SK-N-SH (cell line): Measurements from ENCODE around the gene BABAM2. TPM values are rescaled to one million over a fixed set of nuclear protein-coding genes. Genes with fewer than 3 reads are reported as not detected.

Experiments used
- CTCF ChIA-PET: fragments of 300-600, 350-600 bp; formaldehyde crosslinking; extraction: SDS; loops from one replicate; lab custom pipeline; 2021; lab: Yijun Ruan, JAX
- POLR2A ChIA-PET: fragments of 350-600 bp; sonication (Branson Sonifier 250); formaldehyde crosslinking; extraction: SDS; loops from one replicate; lab custom pipeline; 2020; ENCODE audit warnings: antibody characterized with exemption, inconsistent platforms; lab: Yijun Ruan, JAX
- DNase-seq: peaks from one replicate; pipeline ENCODE4 v3.0.0; 2012
- H2AFZ ChIP-seq: fragments of 200-600 bp; sonication (generic); 2 replicates; pipeline ENCODE4 v1.8.1; 2016; ENCODE audit warnings: antibody characterized with exemption, mild to moderate bottlenecking, low read depth
- H3F3A ChIP-seq: fragments of 200-600 bp; sonication (generic); replicated peaks from 2 replicates; pipeline ENCODE3; 2016; ENCODE audit warnings: antibody characterized with exemption, mild to moderate bottlenecking; ENCODE audit not compliant: insufficient read depth
- H3K27ac ChIP-seq, 2 experiments: fragments of 200-500 bp in 1 of 2; fragments of 200-600 bp in 1 of 2; sonication (Bioruptor generic) in 1 of 2; sonication (generic), shearing (Covaris generic) in 1 of 2; 2 replicates each; pipeline versions ENCODE4 v1.5.1 to v1.6.1; 2014 to 2016; ENCODE audit warnings: low read depth in 2 of 2, inconsistent platforms in 1 of 2, low read length in 1 of 2, mild to moderate bottlenecking in 1 of 2, mixed read lengths in 1 of 2
- H3K27me3 ChIP-seq: fragments of 200-600 bp; sonication (generic), shearing (Covaris generic); 2 replicates; pipeline ENCODE4 v1.6.1; 2016; ENCODE audit warnings: mixed run types; ENCODE audit not compliant: insufficient read depth
- H3K36me3 ChIP-seq, 2 experiments: fragments of 200-500 bp in 1 of 2; fragments of 200-600 bp in 1 of 2; sonication (Bioruptor generic) in 1 of 2; sonication (generic) in 1 of 2; replicated peaks in 1 of 2; 2 replicates each; pipeline versions ENCODE3 to v1.5.1; 2014 to 2016; ENCODE audit warnings: low read length in 1 of 2, mild to moderate bottlenecking in 1 of 2; ENCODE audit not compliant: insufficient read depth in 2 of 2, control insufficient read depth in 1 of 2
- H3K4me1 ChIP-seq, 2 experiments: fragments of 200-500 bp in 1 of 2; fragments of 200-600 bp in 1 of 2; sonication (Bioruptor generic) in 1 of 2; sonication (generic), shearing (Covaris generic) in 1 of 2; 2 replicates each; pipeline versions ENCODE4 v1.5.1 to v1.6.1; 2014 to 2016; ENCODE audit warnings: low read depth in 1 of 2, low read length in 1 of 2, mixed run types in 1 of 2; ENCODE audit not compliant: insufficient read depth in 2 of 2, control insufficient read depth in 1 of 2
- H3K4me2 ChIP-seq: fragments of 200-600 bp; sonication (generic), shearing (Covaris generic); 2 replicates; pipeline ENCODE4 v1.6.1; 2017; ENCODE audit warnings: mixed run types
- H3K4me3 ChIP-seq, 2 experiments: fragments of 200-500 bp in 1 of 2; fragments of 200-600 bp in 1 of 2; sonication (Bioruptor generic) in 1 of 2; sonication (generic), shearing (Covaris generic) in 1 of 2; 2 replicates each; pipeline versions ENCODE4 v1.5.1 to v1.8.1; 2014 to 2016; ENCODE audit warnings: low read depth in 2 of 2, inconsistent platforms in 1 of 2, low read length in 1 of 2, mild to moderate bottlenecking in 1 of 2, mixed read lengths in 1 of 2, moderate library complexity in 1 of 2
- H3K79me2 ChIP-seq: fragments of 200-600 bp; sonication (generic); 2 replicates; pipeline ENCODE4 v1.8.1; 2017; ENCODE audit warnings: mild to moderate bottlenecking; ENCODE audit not compliant: insufficient read depth
- H3K9ac ChIP-seq: fragments of 200-600 bp; sonication (generic); 2 replicates; pipeline ENCODE4 v1.6.1; 2017; ENCODE audit warnings: mixed run types
- H3K9me2 ChIP-seq: fragments of 200-600 bp; sonication (generic); 2 replicates; pipeline ENCODE4 v1.6.1; 2017; ENCODE audit warnings: mixed run types
- H3K9me3 ChIP-seq: fragments of 200-600 bp; sonication (generic); 2 replicates; pipeline ENCODE4 v1.6.1; 2017; ENCODE audit warnings: mixed run types, mild to moderate bottlenecking, moderate library complexity
- H4K20me1 ChIP-seq: fragments of 200-600 bp; sonication (generic); 2 replicates; pipeline ENCODE4 v1.6.1; 2017; ENCODE audit warnings: mild to moderate bottlenecking, mixed run types; ENCODE audit not compliant: insufficient read depth
- FOSL2 ChIP-seq: IDR thresholded peaks from 2 replicates; pipeline ENCODE4 v1.4.0; 2012; ENCODE audit warnings: low read depth, mild to moderate bottlenecking, moderate library complexity, borderline replicate concordance
- IRF3 ChIP-seq: fragments of 150-350 bp; IDR thresholded peaks from 2 replicates; pipeline ENCODE4 v1.6.1; 2016; ENCODE audit warnings: mild to moderate bottlenecking, low read depth, low read length
- JUND ChIP-seq: IDR thresholded peaks from 2 replicates; pipeline ENCODE4 v1.4.0; 2012
- MAX ChIP-seq: IDR thresholded peaks from 2 replicates; pipeline ENCODE4 v1.4.0; 2012; ENCODE audit warnings: low read depth
- PBX3 ChIP-seq: IDR thresholded peaks from 2 replicates; pipeline ENCODE4; 2012
- RCOR1 ChIP-seq: fragments of 150-350 bp; IDR thresholded peaks from 2 replicates; pipeline ENCODE4 v1.6.1; 2017; ENCODE audit warnings: antibody characterized with exemption, low read length
- REST ChIP-seq: IDR thresholded peaks from 2 replicates; pipeline ENCODE4 v1.6.1; 2012; ENCODE audit warnings: mild to moderate bottlenecking, low read depth, low read length, moderate library complexity
- RFX5 ChIP-seq: IDR thresholded peaks from 2 replicates; pipeline ENCODE4 v1.6.1; 2012; ENCODE audit warnings: mild to moderate bottlenecking, improper control_type of control experiment, low read length
- RXRA ChIP-seq: IDR thresholded peaks from 2 replicates; pipeline ENCODE4 v1.4.0; 2012; ENCODE audit warnings: low read depth, mild to moderate bottlenecking, borderline replicate concordance
- SIN3A ChIP-seq: IDR thresholded peaks from 2 replicates; pipeline ENCODE4 v1.6.1; 2012; ENCODE audit warnings: low read depth, mild to moderate bottlenecking, low read length, moderate library complexity, borderline replicate concordance
- SMC3 ChIP-seq: IDR thresholded peaks from 2 replicates; pipeline ENCODE4 v1.6.1; 2012; ENCODE audit warnings: low read depth, low read length, improper control_type of control experiment
- USF1 ChIP-seq: IDR thresholded peaks from 2 replicates; pipeline ENCODE4 v1.4.0; 2012; ENCODE audit warnings: low read depth, borderline replicate concordance
- USF2 ChIP-seq: fragments of 150-350 bp; IDR thresholded peaks from 2 replicates; pipeline ENCODE4 v1.6.1; 2017; ENCODE audit warnings: antibody characterized with exemption, low read length, low read depth, borderline replicate concordance
- ZBTB33 ChIP-seq: IDR thresholded peaks from 2 replicates; pipeline ENCODE4 v1.4.0; 2012; ENCODE audit warnings: low read depth, borderline replicate concordance
- WGBS: methylation state at CpG from one replicate; pipeline ENCODE4 v1.1.6; 2017; ENCODE audit warnings: low lambda C conversion rate; 5-methylcytosine and 5-hydroxymethylcytosine counted together
- polyA plus RNA-seq, 3 experiments: library from polyadenylated mRNA; depleted of rRNA; stranded (reverse); fragments of >200 nt; gene quantifications; 2 replicates each; pipeline ENCODE4 v1.2.3, GENCODE V29; 2012

BABAM2 gene
- polyA plus RNA-seq, 1 of the 3 experiments (the other 2 are of a cell fraction), result 34.0 TPM

GRCh38 chr2:28035163-28035690 lies 144.7 kb downstream of the BABAM2 start:
- TF ChIP-seq SIN3A (no peak), PBX3 (no peak), FOSL2 (no peak), REST (no peak), IRF3 (no peak), USF1 (no peak), RFX5 (no peak)
- Histone ChIP-seq H3K36me3 (no peaks in the 10 kb centered on the region), H3F3A (no peaks in the 10 kb centered on the region), H3K27ac (no peak overlapping the region), H3K9me2 (no peaks in the 10 kb centered on the region), H4K20me1 (no peaks in the 10 kb centered on the region), H3K9me3 (no peaks in the 10 kb centered on the region), H2AFZ (no peak overlapping the region), H3K79me2 (no peaks in the 10 kb centered on the region), H3K9ac (no peak overlapping the region), H3K27me3 (no peaks in the 10 kb centered on the region), H3K4me1 (no peaks in the 10 kb centered on the region), H3K4me3 (no peak overlapping the region), H3K4me2 (no peak overlapping the region)
- POLR2A ChIA-PET, result no interaction called here
- CTCF ChIA-PET, result interaction anchor here (1.0 to 1.3 kb wide), 2 partner anchors 10 to 25 kb away, joined by 3 read pairs; no protein-coding TSS in a partner anchor
- 85% methylated on average over 3 of the region's 3 CpGs for WGBS
- DNase-seq, result no peak

- TF ChIP-seq USF2 (no peak), RXRA (no peak), ZBTB33 (no peak), JUND (no peak), RFX5 (no peak), RCOR1 (no peak), SMC3 (no peak), MAX (no peak)
- H3K9ac ChIP-seq, result no peak overlapping the region
- H3K27me3 ChIP-seq, result no peaks in the 10 kb centered on the region
- no peaks in the 10 kb centered on the region for H4K20me1 ChIP-seq
- H3K4me3 ChIP-seq, result no peak overlapping the region
- ChIA-PET POLR2A (no interaction called here), CTCF (interaction anchor here (1.3 kb wide), 1 partner anchor 26 kb away, joined by 3 read pairs; no protein-coding TSS in a partner anchor)
- no peaks in the 10 kb centered on the region for H3F3A ChIP-seq
- H3K36me3 ChIP-seq, result no peaks in the 10 kb centered on the region
- no peak overlapping the region for H3K27ac ChIP-seq
- no peaks in the 10 kb centered on the region for H3K9me3 ChIP-seq
- no peak overlapping the region for H2AFZ ChIP-seq
- no peaks in the 10 kb centered on the region for H3K9me2 ChIP-seq
- no peaks in the 10 kb centered on the region for H3K79me2 ChIP-seq
- no peaks in the 10 kb centered on the region for H3K4me1 ChIP-seq
- 97% methylated on average over 4 of the region's 4 CpGs for WGBS
- no peak for DNase-seq
- H3K4me2 ChIP-seq, result no peak overlapping the region
Observed at GRCh38 chr2:28035816-28036215, 145.3 kb downstream of the BABAM2 start.
